ENCODE data around the gene C1D. TPM values are rescaled to one million over a fixed set of nuclear protein-coding genes. Genes with fewer than 3 reads are reported as not detected.

The C1D gene
- total RNA-seq, 1 experiment from 2014 or later = 21.1 TPM

- H3K9me3 ChIP-seq (ENCODE audit: control insufficient read depth in 1 of 2, insufficient read depth in 1 of 2, low read depth in 1 of 2, low read length in 2 of 2) = no peaks in the 10 kb centered on the region
- POLR2A ChIA-PET = no interaction called here
- RAD21 ChIA-PET (ENCODE audit: low non-redundant PET in 1 of 2, low total read pairs in 2 of 2, uncharacterized antibody in 2 of 2, unreplicated experiment in 2 of 2) = no interaction called here
- TF ChIP-seq, protein P1, sequence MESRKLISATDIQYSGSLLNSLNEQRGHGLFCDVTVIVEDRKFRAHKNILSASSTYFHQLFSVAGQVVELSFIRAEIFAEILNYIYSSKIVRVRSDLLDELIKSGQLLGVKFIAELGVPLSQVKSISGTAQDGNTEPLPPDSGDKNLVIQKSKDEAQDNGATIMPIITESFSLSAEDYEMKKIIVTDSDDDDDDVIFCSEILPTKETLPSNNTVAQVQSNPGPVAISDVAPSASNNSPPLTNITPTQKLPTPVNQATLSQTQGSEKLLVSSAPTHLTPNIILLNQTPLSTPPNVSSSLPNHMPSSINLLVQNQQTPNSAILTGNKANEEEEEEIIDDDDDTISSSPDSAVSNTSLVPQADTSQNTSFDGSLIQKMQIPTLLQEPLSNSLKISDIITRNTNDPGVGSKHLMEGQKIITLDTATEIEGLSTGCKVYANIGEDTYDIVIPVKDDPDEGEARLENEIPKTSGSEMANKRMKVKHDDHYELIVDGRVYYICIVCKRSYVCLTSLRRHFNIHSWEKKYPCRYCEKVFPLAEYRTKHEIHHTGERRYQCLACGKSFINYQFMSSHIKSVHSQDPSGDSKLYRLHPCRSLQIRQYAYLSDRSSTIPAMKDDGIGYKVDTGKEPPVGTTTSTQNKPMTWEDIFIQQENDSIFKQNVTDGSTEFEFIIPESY (IDR thresholded peaks at IDR 0.05; ENCODE audit: extremely low read depth, insufficient replicate concordance, low read length) = no peak
- no peak for TF ChIP-seq ZFX (IDR thresholded peaks at IDR 0.05)
- TF ChIP-seq ELF1 (IDR thresholded peaks at IDR 0.05; ENCODE audit: borderline replicate concordance, low read depth) = no peak
- TF ChIP-seq ZNF274 (IDR thresholded peaks at IDR 0.05; ENCODE audit: low read depth, low read length) = no peak
- no peak for TF ChIP-seq EZH2 (IDR thresholded peaks at IDR 0.05)
- no peak for TF ChIP-seq POLR2A (IDR thresholded peaks at IDR 0.05; ENCODE audit: borderline replicate concordance, extremely low read depth, insufficient read depth, insufficient read length)
- TF ChIP-seq EZH2phosphoT487 (IDR thresholded peaks at IDR 0.05; ENCODE audit: borderline replicate concordance) = no peak
- no peak for TF ChIP-seq CEBPB (IDR thresholded peaks at IDR 0.05; ENCODE audit: low read depth)
- TF ChIP-seq YY1 (IDR thresholded peaks at IDR 0.05; ENCODE audit: extremely low read depth, insufficient replicate concordance, low read depth, low read length) = no peak
- TF ChIP-seq EGR1 (IDR thresholded peaks at IDR 0.05; ENCODE audit: low read depth) = no peak
- TF ChIP-seq JUND (IDR thresholded peaks at IDR 0.05) = no peak
- no peak for TF ChIP-seq SP1 (IDR thresholded peaks at IDR 0.05; ENCODE audit: low read depth)
- TF ChIP-seq SIN3A (IDR thresholded peaks at IDR 0.05; ENCODE audit: low read depth) = no peak
- TF ChIP-seq SRF (IDR thresholded peaks at IDR 0.05; ENCODE audit: low read depth) = no peak
- TF ChIP-seq RAD21 (IDR thresholded peaks at IDR 0.05; ENCODE audit: low read depth) = no peak
- no peak for TF ChIP-seq MAX (IDR thresholded peaks at IDR 0.05)
- TF ChIP-seq TCF7L2 (IDR thresholded peaks at IDR 0.05; ENCODE audit: borderline replicate concordance, extremely low read depth, insufficient read depth, insufficient read length) = no peak
- H3K9me2 ChIP-seq (ENCODE audit: insufficient read depth) = no peaks in the 10 kb centered on the region
- no peak overlapping the region for H2AFZ ChIP-seq (ENCODE audit: low read depth, low read length, poor library complexity, severe bottlenecking)
- H4K20me1 ChIP-seq (ENCODE audit: insufficient read depth) = no peaks in the 10 kb centered on the region
- H3K4me1 ChIP-seq (ENCODE audit: control insufficient read depth in 1 of 2, insufficient read depth in 2 of 2, low read length in 2 of 2) = no peaks in the 10 kb centered on the region
- no peak overlapping the region for H3K4me2 ChIP-seq (ENCODE audit: low read length)
- H3K27ac ChIP-seq (ENCODE audit: low read depth, low read length) = no peak overlapping the region
- DNase-seq (ENCODE audit: low read depth, low spot score) = no peak
- CTCF ChIA-PET = no interaction called here
- no peaks in the 10 kb centered on the region for H3K27me3 ChIP-seq (ENCODE audit: insufficient read depth, low read length)
- H3K36me3 ChIP-seq (ENCODE audit: control insufficient read depth in 1 of 2, insufficient read depth in 2 of 2, low read length in 2 of 2) = no peaks in the 10 kb centered on the region
- no TSS peak for BruUV-seq (replicated peaks)
- H3K79me2 ChIP-seq (ENCODE audit: insufficient read depth, low read length) = no peaks in the 10 kb centered on the region
- no peak overlapping the region for H3K9ac ChIP-seq (ENCODE audit: low read length)
- no peak for ATAC-seq
- H3K4me3 ChIP-seq (replicated peaks in 1 of 2; ENCODE audit: low read depth in 1 of 2, low read length in 2 of 2) = no peak overlapping the region
- intact Hi-C loops (cut with micrococcal nuclease) = no loop called here
Measured at GRCh38 chr2:68088940-68089339, 26.1 kb upstream of the C1D start.
